OCI-M2 (cell line): ENCODE data around the gene APLP2.

Experiments
- DNase-seq: peaks from one replicate; lab custom pipeline; 2025; ENCODE audit not compliant: unreplicated experiment; lab: John Stamatoyannopoulos, UW

Gene APLP2

GRCh38 chr11:130144141-130144540 is 74.4 kb downstream of the APLP2 start:
- DNase-seq = no peak

DNA sequence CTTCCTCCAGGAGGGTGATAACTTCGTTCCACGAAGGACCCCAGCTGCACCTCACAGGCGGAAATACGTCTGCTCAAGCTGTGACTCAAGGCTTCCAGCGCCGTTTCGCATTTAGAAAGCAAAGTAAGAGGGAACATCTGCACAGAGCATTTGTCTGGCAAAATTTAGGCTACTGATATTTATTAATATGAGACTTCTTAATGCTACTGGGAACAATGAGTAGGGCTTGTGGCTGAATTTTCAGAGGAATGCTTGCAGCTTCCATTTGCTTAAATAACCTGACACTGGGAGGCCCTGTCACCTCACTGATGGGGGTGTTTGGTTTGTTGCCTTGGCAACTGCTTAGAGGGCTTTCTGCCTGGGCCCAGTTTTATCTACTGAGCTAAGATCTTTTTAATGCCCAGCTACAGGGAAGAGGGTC is 75.2 kb downstream of the APLP2 start:
- no peak for DNase-seq

- DNase-seq = no peak
These were observed 75.7 kb downstream of the APLP2 start for GRCh38 chr11:130145311-130145812.

DNA sequence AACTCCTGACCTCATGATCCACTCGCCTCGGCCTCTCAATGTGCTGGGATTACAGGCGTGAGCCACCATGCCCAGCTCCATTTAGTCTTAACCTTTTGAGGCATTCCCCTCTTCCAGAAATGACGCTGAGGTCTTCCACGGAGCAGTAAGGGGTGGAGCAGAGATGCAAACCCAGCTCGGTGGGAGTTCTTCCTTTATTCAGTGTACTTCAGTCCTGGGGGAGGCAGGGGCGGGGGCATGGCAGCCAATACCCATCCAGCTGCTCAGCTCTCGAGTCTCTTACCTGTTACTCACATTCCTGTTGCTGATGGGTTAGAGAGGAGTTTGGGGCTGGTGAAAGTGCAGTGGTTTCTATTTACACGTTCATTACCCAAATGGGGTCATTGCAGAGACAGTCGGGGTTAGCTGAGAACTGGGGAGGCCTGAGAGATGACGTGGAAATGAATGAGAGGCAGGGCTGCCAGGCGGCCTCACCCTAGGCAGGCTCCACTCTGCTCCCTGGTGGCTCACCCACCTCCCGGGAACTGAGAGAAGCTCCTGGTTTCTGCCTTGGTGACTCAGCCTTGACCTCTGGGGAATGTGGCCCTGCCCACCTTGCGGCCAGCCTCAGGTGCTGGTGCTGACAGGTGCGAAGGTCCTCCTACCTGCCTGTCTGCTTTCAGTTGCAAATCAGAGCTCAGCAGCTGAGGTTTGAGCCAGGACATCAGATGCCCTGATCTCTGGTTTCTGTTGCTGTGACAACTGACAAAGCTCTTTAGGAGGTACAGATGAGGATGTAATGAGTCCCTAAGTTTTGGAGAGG is 76.5 kb downstream of the APLP2 start:
- DNase-seq = no peak

GRCh38 chr11:130146796-130147195 is 77.1 kb downstream of the APLP2 start:
- DNase-seq = no peak

DNA sequence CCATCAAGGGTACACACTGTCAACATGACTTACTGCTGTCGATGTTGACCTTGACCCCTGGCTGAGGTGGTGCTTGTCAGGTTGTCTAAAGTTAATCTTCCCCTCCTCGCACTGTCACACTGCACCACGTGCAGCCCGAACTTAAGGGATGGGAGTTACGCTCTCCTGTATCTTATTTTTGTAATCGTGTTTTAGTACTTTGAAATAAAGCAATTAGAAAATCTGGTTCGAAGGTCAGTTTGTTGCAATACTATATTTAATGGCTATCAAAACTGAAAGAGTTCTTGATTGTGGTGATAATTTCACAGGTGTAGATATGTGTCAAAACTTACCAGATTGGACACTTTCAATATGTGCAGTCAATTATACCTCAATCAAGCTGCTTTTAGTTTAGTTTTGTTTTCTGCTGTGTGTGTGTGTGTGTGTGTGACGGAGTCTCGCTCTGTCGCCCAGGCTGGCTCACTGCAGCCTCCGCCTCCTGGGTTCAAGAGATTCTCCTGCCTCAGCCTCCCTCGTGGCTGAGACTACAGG is 79.2 kb downstream of the APLP2 start:
- no peak for DNase-seq

DNA sequence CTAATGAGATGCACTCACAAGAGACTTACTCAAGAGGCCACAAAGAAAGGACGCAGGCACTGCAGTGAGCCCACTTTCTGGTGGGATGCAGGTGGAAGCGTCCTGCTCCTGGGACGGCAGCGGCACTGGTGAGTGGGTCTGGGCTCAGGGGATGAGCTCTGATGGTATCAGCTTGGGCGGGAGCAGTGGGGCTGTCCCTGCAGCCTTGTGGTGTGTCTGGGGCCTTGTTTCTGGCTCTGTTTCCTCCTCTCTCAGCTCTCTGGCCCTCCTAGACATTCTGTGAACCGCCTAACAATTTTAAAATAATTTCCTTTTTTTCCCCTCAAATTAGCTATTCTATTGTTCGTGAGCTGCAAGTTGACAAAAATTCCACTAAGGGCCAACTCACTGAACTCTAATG is 81.1 kb downstream of the APLP2 start:
- no peak for DNase-seq

GRCh38 chr11:130151196-130151595 is 81.5 kb downstream of the APLP2 start:
- DNase-seq = no peak

- DNase-seq = no peak
These were observed 86.7 kb downstream of the APLP2 start for GRCh38 chr11:130156108-130157022.

DNA sequence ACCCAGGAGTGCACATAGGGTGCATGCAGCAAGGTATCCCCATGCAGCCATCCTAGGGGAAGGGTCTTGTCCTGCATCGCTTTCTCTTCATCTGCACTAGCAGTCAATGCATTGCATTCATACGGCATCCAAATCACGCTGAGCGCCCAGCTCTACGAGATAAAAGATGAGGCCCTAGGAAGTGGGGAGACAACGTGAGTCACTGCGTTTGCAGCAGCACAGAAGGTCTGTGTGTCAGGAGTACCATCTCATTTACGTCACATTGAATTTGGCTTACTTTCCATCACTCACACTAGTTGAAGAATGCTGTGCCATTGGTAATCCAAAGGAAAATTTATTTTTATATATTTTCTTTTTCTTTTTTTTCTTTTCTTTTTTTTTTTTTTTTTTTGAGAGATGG is 87.4 kb downstream of the APLP2 start:
- DNase-seq = no peak

- DNase-seq = no peak
These were observed 88.1 kb downstream of the APLP2 start for GRCh38 chr11:130157840-130158239.

GRCh38 chr11:130159139-130159538 is 89.4 kb downstream of the APLP2 start:
- DNase-seq = no peak

- DNase-seq = no peak
These were observed 90.2 kb downstream of the APLP2 start, which contains the start of gene ST14 for GRCh38 chr11:130159657-130160497. TSS of gene ST14 (plus strand) at chr11:130159782. CDS start at chr11:130159980, 198 bp downstream.

DNA sequence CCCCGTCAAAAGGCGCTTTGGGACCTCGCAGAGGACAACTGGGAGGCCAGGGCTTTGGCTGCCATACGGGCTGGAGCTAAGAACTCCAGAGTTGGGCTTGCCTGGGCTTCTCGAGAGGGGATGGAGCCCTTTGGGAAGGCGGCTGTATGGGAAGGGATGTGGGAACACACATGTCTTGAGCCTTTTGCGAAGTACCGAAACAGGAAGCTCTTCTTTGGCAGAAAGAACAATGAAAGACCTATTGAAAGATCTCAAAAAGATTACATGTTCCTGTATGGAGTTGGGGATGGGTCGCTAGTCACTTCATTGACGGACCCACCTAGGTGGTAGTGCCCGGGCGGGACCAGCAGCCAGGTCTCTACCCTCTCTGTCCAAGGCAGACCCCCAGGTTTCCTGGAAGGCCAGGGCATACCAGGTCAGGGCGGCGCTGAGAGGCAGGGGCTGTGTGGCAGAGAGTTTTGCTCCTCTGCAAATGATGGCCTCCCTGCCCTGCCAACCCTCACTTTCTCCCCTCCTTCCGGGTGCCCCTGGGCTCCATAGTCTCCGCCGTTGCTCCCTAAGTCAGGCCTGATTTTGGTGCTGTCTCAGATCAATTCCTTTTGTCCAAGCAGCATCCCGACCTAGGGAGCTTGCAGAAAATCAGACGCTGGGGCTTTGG is 90.9 kb downstream of the APLP2 start:
- no peak for DNase-seq

DNA sequence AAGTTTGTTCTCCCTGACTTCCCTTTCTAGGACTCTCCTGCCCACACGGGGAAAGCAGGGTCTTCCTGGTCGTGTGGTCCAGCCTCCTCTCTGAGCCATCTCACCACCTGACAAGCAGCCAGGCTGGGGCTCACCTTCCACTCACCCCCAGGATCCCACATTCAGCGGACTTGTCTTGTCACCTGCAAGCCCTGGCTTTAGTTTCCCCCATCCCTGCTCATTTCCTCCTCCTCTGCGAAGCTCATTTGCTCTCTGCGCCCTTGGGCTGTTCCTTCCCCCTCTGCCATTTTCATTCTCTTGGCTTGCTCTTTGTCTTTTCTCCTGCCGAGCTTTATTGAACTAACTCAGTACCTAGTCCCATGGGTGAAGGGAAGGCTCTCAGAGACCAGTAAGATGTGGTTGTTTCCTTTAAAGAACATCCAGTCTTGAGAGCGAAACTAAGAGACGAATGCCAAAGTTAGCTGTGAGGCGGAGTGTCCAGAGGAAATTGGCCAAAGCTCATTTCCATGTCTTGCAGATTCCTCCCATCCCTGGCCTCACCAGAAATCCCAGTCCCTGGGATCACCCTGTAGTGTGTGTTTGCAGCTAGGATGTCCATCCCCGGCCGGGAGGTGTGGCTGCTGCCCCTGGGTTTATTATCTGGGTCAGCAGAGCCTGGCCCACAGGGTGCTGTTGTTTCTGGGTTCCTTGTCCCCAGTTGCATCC is 91.9 kb downstream of the APLP2 start:
- DNase-seq = no peak

DNA sequence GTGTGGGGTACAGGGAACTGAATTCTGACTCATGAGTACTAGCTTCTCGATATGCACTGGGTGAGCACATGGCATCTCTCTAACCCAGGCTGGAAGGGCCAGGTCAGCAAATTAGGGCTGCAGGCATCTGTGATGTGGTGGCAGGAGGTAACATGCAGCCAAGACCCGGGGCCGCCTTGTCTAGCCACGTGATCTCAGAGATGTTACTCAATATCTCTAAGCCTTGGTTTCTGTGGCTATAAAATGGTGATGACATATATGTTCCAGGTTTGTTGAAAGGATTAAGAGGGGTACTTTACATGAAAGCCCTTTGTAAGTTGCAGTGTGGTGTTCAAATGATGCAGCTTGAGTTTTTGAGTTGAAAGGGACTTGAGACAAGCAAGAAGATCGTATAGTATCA is 93.0 kb downstream of the APLP2 start:
- DNase-seq = no peak

DNA sequence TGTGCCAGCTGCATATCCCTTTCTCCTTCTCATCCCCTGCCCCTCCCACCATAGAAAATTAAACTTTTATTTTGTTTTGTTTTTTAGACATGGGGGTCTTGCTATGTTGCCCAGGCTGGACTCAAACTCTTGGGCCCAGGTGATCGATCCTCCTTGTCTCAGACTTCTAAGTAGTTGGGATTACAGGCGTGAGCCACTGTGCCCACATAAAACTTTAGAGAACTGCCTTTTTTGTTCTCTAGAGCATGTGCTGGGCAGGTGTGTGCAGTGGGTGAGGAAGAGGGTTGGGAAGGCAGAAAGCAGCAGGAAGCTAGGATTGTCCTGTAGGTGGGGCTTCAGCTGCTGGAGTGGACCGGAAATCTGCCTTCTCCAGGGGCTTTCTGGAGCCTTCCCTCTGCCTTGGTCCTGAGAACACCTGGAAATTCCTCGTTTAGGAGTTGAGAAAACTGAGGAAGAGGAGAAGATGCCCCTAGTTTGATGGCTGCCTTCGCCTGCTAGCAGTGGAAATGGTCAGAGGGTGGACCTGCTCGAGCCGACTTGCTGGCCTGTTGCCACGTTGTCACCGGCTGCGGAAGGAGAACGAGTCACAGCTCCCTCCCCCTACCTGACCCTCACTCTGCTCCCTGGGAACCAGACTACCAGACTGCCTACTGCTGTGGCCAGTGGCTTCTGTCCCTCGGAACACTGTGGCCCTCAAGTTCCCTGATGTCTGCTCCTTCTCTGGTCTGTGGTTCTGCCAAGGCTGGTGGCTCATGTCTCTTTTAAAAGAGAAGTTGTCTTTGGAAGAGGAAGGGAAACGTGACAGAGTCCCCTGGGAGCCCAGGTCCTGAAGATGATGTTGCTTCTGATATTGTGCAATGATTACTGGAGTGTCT is 93.9 kb downstream of the APLP2 start:
- DNase-seq = no peak

DNA sequence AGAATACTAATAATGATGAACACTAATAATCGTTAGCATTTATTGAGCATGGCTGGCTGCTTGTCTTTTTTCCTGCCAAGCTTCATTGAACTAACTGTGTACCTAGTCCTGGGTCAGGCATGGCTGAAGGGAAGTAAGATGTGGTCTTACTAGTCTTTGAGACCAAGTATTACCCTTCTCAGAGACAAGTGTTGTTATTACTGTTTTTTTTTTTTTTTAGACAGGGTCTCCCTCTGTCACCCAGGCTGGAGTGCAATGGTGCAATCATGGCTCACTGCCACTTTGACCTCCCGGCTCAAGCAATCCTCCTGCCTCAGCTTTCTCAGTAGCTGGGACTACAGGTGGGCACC is 94.5 kb downstream of the APLP2 start:
- DNase-seq = no peak
